GM12872 (cell line): ENCODE measurements around the gene BRIP1.

Source experiments
- TF ChIP-seq, protein P1 (sequence below): IDR thresholded peaks from 3 replicates; pipeline ENCODE4 v1.5.1; 2011; ENCODE audit warnings: low read depth, mild to moderate bottlenecking, low read length, moderate library complexity; ENCODE audit not compliant: insufficient read depth

Gene BRIP1

DNA sequence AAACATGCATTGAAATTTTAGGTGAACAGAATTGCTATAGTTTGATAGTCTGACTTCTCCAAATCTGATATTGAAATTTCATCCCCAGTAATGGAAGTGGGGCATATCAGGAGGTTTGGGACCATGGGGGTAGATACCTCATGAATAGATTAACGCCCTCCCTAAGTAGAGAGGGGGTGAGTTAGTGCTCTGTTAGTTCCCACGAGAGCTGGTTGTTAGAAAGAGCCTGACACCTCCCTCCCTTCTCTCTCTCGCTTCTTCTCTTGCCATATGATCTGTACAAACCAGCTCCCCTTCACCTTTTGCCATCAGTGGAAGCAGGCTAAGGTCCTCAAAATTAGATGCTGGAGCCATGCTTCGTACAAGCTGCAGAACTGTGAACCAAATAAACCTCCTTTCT is 78.8 kb downstream of the BRIP1 start:
- TF ChIP-seq, protein P1, sequence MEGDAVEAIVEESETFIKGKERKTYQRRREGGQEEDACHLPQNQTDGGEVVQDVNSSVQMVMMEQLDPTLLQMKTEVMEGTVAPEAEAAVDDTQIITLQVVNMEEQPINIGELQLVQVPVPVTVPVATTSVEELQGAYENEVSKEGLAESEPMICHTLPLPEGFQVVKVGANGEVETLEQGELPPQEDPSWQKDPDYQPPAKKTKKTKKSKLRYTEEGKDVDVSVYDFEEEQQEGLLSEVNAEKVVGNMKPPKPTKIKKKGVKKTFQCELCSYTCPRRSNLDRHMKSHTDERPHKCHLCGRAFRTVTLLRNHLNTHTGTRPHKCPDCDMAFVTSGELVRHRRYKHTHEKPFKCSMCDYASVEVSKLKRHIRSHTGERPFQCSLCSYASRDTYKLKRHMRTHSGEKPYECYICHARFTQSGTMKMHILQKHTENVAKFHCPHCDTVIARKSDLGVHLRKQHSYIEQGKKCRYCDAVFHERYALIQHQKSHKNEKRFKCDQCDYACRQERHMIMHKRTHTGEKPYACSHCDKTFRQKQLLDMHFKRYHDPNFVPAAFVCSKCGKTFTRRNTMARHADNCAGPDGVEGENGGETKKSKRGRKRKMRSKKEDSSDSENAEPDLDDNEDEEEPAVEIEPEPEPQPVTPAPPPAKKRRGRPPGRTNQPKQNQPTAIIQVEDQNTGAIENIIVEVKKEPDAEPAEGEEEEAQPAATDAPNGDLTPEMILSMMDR, result no peak

DNA sequence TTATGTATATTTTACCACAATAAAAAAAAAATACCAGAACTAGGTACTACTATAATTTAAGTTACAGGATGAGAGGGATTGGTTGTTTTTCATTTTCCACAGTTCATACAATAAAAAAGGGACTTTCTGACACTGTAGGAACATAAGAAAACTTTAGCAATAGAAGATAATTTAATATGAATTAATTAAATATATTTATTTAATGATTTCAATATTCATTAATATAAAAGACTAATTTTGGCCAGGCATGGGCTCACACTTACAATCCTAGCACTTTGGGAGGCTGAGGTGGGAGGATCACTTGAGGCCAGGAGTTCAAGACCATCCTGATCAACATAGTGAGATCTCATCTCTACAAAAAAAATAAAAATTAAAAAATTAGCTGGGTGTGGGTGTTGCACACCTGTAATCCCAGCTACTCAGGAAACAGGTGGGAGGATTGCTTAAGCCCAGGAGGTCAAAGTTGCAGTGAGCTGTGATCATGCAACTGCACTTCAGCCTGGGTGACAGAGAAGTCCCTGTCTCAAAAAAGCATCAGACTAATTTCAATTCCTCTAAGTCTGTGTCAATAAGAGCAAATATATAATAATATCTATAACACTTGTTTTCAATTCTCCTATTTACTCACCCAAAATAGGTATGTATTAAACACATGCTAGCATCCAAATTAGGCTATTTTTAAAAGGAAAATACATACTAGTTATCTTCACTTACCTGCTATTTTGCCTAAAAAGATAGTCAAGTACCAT is 79.6 kb downstream of the BRIP1 start:
- TF ChIP-seq, protein P1, result no peak

DNA sequence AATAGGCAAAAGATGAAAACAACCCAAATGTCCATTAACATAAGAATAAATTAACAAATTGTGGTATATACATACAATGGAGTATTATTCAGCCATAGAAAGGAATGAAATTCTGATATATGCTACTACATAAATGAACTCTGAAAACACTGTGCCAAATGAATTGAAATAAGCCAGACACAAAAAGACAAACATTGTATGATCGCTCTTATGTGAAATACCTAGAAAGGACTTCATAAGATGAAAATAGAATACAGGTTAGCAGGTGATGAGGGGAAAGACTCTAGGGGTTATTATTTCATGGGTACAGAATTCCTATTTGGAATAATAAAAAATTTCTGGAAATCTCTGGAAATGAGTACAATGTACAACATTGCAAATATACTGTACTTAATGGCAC is 80.2 kb downstream of the BRIP1 start:
- TF ChIP-seq, protein P1, result no peak

DNA sequence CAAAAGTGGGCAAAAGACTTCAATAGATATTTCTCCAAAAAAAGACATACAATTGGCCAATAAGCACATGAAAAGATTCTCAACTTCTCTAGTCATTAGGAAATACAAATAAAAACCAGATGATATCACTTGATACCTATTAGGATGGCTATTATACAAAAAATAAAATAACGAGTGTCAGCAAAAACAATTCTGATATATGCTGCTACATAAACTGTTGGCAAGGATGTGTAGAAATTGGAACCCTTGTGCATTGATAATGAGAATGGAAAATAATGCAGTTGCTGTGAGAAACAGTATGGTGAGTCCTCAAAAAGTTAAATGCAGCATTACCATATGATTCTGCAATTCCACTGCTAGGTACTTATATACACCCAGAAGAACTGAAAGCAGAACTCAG is 80.6 kb downstream of the BRIP1 start:
- TF ChIP-seq, protein P1, result no peak

DNA sequence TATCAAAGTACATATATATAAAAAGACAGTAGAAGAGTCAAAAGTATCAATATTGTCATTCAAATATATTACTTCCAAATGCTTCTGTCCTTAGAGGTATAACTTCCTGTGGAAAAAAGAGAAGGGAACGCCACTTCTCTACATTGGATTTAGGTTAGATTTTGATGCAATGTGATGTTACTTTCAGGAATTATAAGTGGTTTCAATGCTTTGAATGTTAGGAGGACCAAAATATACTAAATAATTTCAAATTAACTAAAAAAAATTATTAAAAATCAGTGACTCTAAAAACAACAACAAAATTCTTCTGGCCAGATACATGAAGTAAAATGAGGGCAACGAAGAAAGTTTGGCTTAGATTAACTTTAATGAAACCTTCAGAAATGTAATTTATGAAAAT is 88.0 kb downstream of the BRIP1 start:
- TF ChIP-seq, protein P1, result no peak

DNA sequence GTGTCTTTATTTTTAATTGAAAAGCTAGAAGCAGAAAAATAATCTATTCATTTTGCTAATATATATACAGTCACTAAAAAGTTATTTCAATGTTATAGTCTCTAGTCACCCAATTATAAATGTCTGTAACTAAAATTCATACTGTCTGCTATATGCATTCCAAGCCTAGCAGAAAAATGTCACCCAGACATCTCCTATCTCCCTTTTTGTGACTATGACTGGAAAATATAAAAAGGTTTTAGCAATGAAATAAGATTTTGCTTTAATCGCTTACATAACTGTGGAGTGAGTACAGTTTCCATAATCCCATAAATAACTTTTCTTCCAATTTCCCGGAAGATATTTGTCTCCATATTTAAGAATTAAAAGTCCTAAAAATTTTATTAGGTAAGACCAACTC is 88.6 kb downstream of the BRIP1 start:
- TF ChIP-seq, protein P1, result no peak

DNA sequence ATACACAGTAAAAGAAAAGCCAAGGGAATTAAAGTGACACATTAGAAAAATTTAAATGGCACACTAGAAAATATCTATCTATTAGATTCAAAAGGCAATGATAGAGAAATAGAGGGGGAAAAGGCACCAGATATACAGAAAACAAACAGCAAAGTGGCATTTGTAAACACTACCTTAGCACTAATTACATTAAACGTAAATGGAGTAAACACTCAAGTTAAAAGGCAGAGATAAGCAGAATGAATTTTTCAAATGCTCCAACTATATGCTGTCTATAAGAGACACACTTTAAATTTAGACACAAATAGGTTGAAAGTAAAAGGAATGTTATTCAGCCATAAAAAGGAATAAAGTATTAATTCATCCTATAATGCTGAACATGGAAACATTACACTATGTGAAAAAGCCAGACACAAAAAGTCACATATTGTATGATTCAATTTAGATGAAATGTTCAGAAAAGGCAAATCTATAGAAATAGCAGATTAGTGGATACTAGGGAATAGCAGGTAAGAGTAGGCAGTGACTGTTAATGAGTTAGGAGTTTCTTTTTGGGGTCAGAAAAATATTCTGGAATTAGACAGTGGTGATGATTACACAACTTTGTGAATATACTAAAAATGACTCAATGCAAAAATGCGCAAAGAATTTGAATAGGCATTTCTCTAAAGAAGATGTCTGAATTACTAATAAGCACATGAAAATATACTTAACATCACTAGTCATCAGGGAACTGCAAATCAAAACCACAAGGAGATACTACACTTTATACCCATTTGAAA is 92.4 kb downstream of the BRIP1 start:
- TF ChIP-seq, protein P1, result no peak
